Choroid plexus epithelial cell (primary cell): ENCODE data around the gene LPIN2.
"Not testable (repeated sequence)": the region's sequence is repeated elsewhere in the genome, so short reads cannot be mapped to it uniquely, and the experiment has no call there.

Source experiments
- DNase-seq: peaks from one replicate; pipeline ENCODE4 v3.0.0-alpha.2; 2010; ENCODE audit warnings: low read depth
- H3K4me3 ChIP-seq: 2 replicates; pipeline ENCODE4 v1.5.1; 2011; ENCODE audit warnings: low read depth, mild to moderate bottlenecking, control low read depth, low read length, moderate library complexity
- CTCF ChIP-seq: conservative IDR thresholded peaks from 2 replicates; pipeline ENCODE4 v1.5.1; 2011; ENCODE audit warnings: low read depth, mild to moderate bottlenecking, control low read depth, inconsistent platforms, low read length, moderate library complexity

LPIN2 gene

GRCh38 chr18:3052411-3052758 lies 39.4 kb upstream of the LPIN2 start:
- no peak for TF ChIP-seq CTCF
- H3K4me3 ChIP-seq, result no peak overlapping the region
- no peak for DNase-seq

- TF ChIP-seq CTCF, result no peak
- DNase-seq, result no peak
- no peak overlapping the region for H3K4me3 ChIP-seq
Observed at GRCh38 chr18:3051718-3052410, 38.9 kb upstream of the LPIN2 start.

- H3K4me3 ChIP-seq, DNase-seq: not testable (repeated sequence)
Observed at GRCh38 chr18:3049897-3050454, 37.0 kb upstream of the LPIN2 start.

- no peak for DNase-seq
- no peak overlapping the region for H3K4me3 ChIP-seq
- TF ChIP-seq CTCF, result no peak
Observed at GRCh38 chr18:3048820-3049349, 35.9 kb upstream of the LPIN2 start.

GRCh38 chr18:3048121-3048520 lies 35.2 kb upstream of the LPIN2 start:
- H3K4me3 ChIP-seq, result no peak overlapping the region
- DNase-seq, result no peak
- no peak for TF ChIP-seq CTCF

- TF ChIP-seq CTCF, result no peak
- DNase-seq, result no peak
- H3K4me3 ChIP-seq, result no peak overlapping the region
Observed at GRCh38 chr18:3046216-3046808, 33.4 kb upstream of the LPIN2 start.

GRCh38 chr18:3044931-3045698 lies 32.2 kb upstream of the LPIN2 start:
- no peak for TF ChIP-seq CTCF
- H3K4me3 ChIP-seq, result no peak overlapping the region
- DNase-seq, result peak; percentile 30
